ELR (cell line): ENCODE results near the gene CLDND1.

Source experiments
- DNase-seq: peaks from one replicate; pipeline ENCODE4 v3.0.0-alpha.2; 2015; ENCODE audit warnings: low read depth

CLDND1 gene

GRCh38 chr3:98551754-98552153 is 29.1 kb upstream of the CLDND1 start:
- DNase-seq, result no peak

- no peak for DNase-seq
Measured at GRCh38 chr3:98551236-98551635, 28.5 kb upstream of the CLDND1 start.

- DNase-seq, result no peak
Measured at GRCh38 chr3:98550833-98551232, 28.1 kb upstream of the CLDND1 start.

GRCh38 chr3:98548544-98548943 is 25.8 kb upstream of the CLDND1 start:
- no peak for DNase-seq

- DNase-seq, result no peak
Measured at GRCh38 chr3:98545940-98546339, 23.2 kb upstream of the CLDND1 start.

- DNase-seq, result no peak
Measured at GRCh38 chr3:98542623-98543022, 19.9 kb upstream of the CLDND1 start.

- no peak for DNase-seq
Measured at GRCh38 chr3:98541695-98542094, 19.0 kb upstream of the CLDND1 start.

GRCh38 chr3:98540346-98540745 is 17.6 kb upstream of the CLDND1 start:
- no peak for DNase-seq

- no peak for DNase-seq
Measured at GRCh38 chr3:98536456-98537017, 13.8 kb upstream of the CLDND1 start.

GRCh38 chr3:98534734-98535133 is 12.0 kb upstream of the CLDND1 start:
- DNase-seq, result no peak

- no peak for DNase-seq
Measured at GRCh38 chr3:98534168-98534567, 11.5 kb upstream of the CLDND1 start.

- DNase-seq, result no peak
Measured at GRCh38 chr3:98532709-98533571, 10.2 kb upstream of the CLDND1 start.

GRCh38 chr3:98532275-98532637 is 9.6 kb upstream of the CLDND1 start:
- no peak for DNase-seq

GRCh38 chr3:98531622-98532274 is 9.0 kb upstream of the CLDND1 start, which contains the start of gene GPR15:
Gene GPR15 (plus strand): TSS chr3:98531978. CDS start chr3:98532034, 56 bp downstream.
- DNase-seq, result no peak

- no peak for DNase-seq
Measured at GRCh38 chr3:98530676-98531075, 8.0 kb upstream of the CLDND1 start.

- no peak for DNase-seq
Measured at GRCh38 chr3:98529856-98530459, 7.3 kb upstream of the CLDND1 start.

- no peak for DNase-seq
Measured at GRCh38 chr3:98528474-98529346, 6.0 kb upstream of the CLDND1 start.

- no peak for DNase-seq
Measured at GRCh38 chr3:98525494-98525893, 2.8 kb upstream of the CLDND1 start.

- DNase-seq, result peak; percentile 83
Measured at GRCh38 chr3:98521897-98522543, 682 bp downstream of the CLDND1 start.

- DNase-seq, result no peak
Measured at GRCh38 chr3:98519351-98519750, 3.4 kb downstream of the CLDND1 start.

GRCh38 chr3:98518816-98519215 is 3.9 kb downstream of the CLDND1 start:
- DNase-seq, result no peak
